ENCODE measurements around the gene CASQ1.
A peak's percentile ranks its signal among the peaks of the same experiment; 100 is the strongest.

CASQ1 gene

GRCh38 chr1:160167580-160167979 lies 22.8 kb upstream of the CASQ1 start:
- TF ChIP-seq CTCF (conservative IDR thresholded peaks at IDR 0.05; ENCODE audit: low read depth, low read length): peak; percentile 13
- DNase-seq (ENCODE audit: low read depth): no peak
- no peak overlapping the region for H3K4me3 ChIP-seq (ENCODE audit: low read depth, low read length)

GRCh38 chr1:160168016-160168415 lies 22.4 kb upstream of the CASQ1 start:
- no peak for DNase-seq (ENCODE audit: low read depth)
- TF ChIP-seq CTCF (conservative IDR thresholded peaks at IDR 0.05; ENCODE audit: low read depth, low read length): no peak

GRCh38 chr1:160168609-160169369 lies 21.6 kb upstream of the CASQ1 start:
- no peak overlapping the region for H3K4me3 ChIP-seq (ENCODE audit: low read depth, low read length)
- DNase-seq (ENCODE audit: low read depth): peak; percentile 55
- TF ChIP-seq CTCF (conservative IDR thresholded peaks at IDR 0.05; ENCODE audit: low read depth, low read length): peak; percentile 38

More at GRCh38 chr1:160168016-160168415, 22.4 kb upstream of the CASQ1 start:
- H3K4me3 ChIP-seq (ENCODE audit: low read depth, low read length): no peak overlapping the region

- peak; percentile 74 for DNase-seq (ENCODE audit: low read depth)
- no peak for TF ChIP-seq CTCF (conservative IDR thresholded peaks at IDR 0.05; ENCODE audit: low read depth, low read length)
- no peak overlapping the region for H3K4me3 ChIP-seq (ENCODE audit: low read depth, low read length)
Measured at GRCh38 chr1:160169553-160170399, 20.6 kb upstream of the CASQ1 start.

GRCh38 chr1:160171354-160171753 lies 19.0 kb upstream of the CASQ1 start:
- peak; percentile 52 for DNase-seq (ENCODE audit: low read depth)
- no peak overlapping the region for H3K4me3 ChIP-seq (ENCODE audit: low read depth, low read length)
- TF ChIP-seq CTCF (conservative IDR thresholded peaks at IDR 0.05; ENCODE audit: low read depth, low read length): no peak

- no peak overlapping the region for H3K4me3 ChIP-seq (ENCODE audit: low read depth, low read length)
- no peak for DNase-seq (ENCODE audit: low read depth)
- TF ChIP-seq CTCF (conservative IDR thresholded peaks at IDR 0.05; ENCODE audit: low read depth, low read length): no peak
Measured at GRCh38 chr1:160171980-160172379, 18.4 kb upstream of the CASQ1 start.
